Omental fat pad (tissue), 4 donors: ENCODE data around the gene GZMH. TPM values are rescaled to one million over a fixed set of nuclear protein-coding genes. Genes with fewer than 3 reads are reported as not detected.
"Not testable (repeated sequence)": the region's sequence is repeated elsewhere in the genome, so short reads cannot be mapped to it uniquely, and the experiment has no call there.

ENCODE experiments used
- ATAC-seq: fragments of 150-250 bp; one replicate; pipeline ENCODE4 v1.9.1; 2016; ENCODE audit warnings: mild to moderate bottlenecking, moderate library complexity; ENCODE audit not compliant: low FRiP score
- DNase-seq: peaks from one replicate; pipeline ENCODE4 v3.0.0-alpha.2; 2019; ENCODE audit warnings: low spot score
- CTCF ChIP-seq, 3 donors: fragments of 450-650 bp; IDR thresholded peaks; one replicate each; pipeline ENCODE4 v1.5.1; 2016 to 2017; ENCODE audit warnings: antibody characterized with exemption in 3 of 3, mild to moderate bottlenecking in 3 of 3, moderate library complexity in 2 of 3
- total RNA-seq, 4 donors: library from RNA; depleted of rRNA; stranded (reverse); fragments of >200 nt; gene quantifications; one replicate each; pipeline ENCODE4 v1.1.0, GENCODE V29; 2016

Gene GZMH, protein sequence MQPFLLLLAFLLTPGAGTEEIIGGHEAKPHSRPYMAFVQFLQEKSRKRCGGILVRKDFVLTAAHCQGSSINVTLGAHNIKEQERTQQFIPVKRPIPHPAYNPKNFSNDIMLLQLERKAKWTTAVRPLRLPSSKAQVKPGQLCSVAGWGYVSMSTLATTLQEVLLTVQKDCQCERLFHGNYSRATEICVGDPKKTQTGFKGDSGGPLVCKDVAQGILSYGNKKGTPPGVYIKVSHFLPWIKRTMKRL
- 1 to 10 TPM in 2 of 4 donors, not detected in 2; 1.4 to 2.0 TPM for total RNA-seq

DNA sequence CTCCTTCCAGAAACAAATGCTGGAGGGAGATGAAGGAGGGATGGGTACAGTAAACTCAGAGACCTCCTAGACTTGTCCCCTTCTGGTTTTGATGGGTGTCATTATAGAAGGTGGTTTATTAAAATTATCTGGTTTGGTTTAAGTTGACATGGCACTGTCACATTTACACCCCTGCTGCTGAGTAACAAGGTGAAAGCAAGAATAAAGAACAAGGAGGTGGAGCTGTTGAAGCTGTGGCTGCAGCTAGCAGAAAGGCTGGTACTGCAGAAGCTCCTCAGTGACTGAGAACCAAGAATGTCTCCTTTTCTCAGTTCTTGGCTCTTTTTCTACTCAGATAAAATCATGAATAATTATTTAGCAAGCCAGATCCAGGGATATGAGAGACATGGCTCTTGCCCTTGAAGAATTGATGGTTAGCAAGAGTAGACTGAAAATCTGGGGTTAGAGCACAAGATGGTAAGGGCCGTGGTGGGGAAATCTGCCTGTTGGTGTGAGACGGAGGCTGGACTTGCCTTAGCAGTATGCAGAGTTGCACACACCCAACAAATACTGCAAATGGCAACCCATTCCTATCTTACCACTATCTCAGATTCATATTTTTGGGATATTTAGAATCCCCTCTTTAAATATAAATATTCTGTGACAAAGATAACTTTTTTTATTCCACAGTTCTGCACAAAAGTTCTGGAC lies at the start of gene GZMH:
Gene GZMH, minus strand, starts transcription at position 31 of the 690 bp plus-strand sequence. CDS start 72 bp downstream, outside the sequence.
- DNase-seq (no peak), ATAC-seq (no peak)
- TF ChIP-seq CTCF (IDR thresholded peaks at IDR 0.05) = no peak

DNA sequence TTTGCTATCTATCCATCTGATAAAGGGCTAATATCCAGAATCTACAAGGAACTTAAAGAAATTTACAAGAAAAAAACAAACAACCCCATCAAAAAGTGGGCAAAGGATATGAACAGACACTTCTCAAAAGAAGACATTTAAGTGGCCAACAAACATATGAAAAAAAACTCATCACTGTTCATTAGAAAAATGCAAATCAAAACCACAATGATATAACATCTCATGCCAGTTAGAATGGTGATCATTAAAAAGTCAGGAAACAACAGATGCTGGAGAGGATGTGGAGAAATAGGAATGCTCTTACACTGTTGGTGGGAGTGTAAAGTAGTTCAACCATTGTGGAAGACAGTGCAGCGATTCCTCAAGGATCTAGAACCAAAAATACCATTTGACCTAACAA lies 38.9 kb upstream of the GZMH start:
- DNase-seq, ATAC-seq: not testable (repeated sequence)

- TF ChIP-seq CTCF (IDR thresholded peaks at IDR 0.05) = no peak
- ATAC-seq = no peak
- DNase-seq = no peak
These were observed 30.4 kb upstream of the GZMH start for GRCh38 chr14:24639905-24640304.

DNA sequence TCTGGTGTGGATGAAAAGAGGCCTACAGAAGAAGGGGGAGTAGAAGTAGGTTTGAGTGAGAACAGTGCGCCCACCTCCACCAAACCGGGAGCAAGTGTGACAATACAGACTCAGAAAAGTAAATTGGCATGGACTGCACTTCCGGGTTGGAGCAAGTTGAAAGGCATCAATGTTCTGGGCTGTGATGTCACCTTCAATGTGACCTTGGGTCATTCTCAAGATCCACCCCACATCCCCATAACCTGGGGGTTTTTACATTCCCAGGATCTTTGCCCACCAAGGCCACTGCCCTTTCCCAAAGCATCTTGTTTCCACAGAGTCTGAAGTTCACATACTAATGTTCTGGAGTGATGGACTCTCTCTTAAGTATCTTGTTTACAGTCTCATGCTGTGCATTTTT lies 29.8 kb upstream of the GZMH start:
- ATAC-seq (no peak), DNase-seq (no peak)
- TF ChIP-seq CTCF (IDR thresholded peaks at IDR 0.05) = no peak

DNA sequence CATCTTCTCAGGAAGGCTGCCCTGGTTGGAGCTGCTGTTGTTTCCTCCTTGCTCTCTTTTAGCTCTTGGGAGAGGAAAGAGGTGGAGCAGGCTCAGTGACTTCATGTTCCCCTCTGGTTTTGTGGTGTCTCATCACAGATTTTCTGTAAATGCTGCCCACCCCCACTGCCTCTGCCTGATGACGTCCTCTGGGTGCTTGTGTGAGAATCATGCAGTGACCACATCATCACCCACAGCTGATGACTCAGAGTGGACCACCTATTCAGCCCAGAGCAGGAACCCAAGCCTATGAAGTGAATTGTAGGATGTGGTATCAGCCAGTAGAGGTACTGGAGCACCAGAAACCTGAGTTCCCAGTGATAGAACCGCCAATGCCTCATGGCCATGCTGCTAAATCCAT lies 24.7 kb upstream of the GZMH start, which contains the start of gene GZMB:
Gene GZMB, minus strand, starts transcription at position 33 of the 400 bp plus-strand sequence. Its CDS starts 30 bp downstream, at position 3.
- DNase-seq = no peak
- no peak for ATAC-seq
- no peak for TF ChIP-seq CTCF (IDR thresholded peaks at IDR 0.05)

GRCh38 chr14:24633353-24633752 lies 23.9 kb upstream of the GZMH start:
- DNase-seq = no peak
- ATAC-seq = no peak
- TF ChIP-seq CTCF (IDR thresholded peaks at IDR 0.05) = no peak

- DNase-seq (no peak), ATAC-seq (no peak)
- TF ChIP-seq CTCF (IDR thresholded peaks at IDR 0.05) = no peak
These were observed 23.3 kb upstream of the GZMH start for GRCh38 chr14:24632761-24633160.
